HCEC 1CT (cell line): ENCODE measurements around the gene EXOC3L4.
A peak's percentile ranks its signal among the peaks of the same experiment; 100 is the strongest.

Experiments used
- DNase-seq: peaks from one replicate; pipeline ENCODE4 v3.0.0-alpha.2; 2017

The EXOC3L4 gene

DNA sequence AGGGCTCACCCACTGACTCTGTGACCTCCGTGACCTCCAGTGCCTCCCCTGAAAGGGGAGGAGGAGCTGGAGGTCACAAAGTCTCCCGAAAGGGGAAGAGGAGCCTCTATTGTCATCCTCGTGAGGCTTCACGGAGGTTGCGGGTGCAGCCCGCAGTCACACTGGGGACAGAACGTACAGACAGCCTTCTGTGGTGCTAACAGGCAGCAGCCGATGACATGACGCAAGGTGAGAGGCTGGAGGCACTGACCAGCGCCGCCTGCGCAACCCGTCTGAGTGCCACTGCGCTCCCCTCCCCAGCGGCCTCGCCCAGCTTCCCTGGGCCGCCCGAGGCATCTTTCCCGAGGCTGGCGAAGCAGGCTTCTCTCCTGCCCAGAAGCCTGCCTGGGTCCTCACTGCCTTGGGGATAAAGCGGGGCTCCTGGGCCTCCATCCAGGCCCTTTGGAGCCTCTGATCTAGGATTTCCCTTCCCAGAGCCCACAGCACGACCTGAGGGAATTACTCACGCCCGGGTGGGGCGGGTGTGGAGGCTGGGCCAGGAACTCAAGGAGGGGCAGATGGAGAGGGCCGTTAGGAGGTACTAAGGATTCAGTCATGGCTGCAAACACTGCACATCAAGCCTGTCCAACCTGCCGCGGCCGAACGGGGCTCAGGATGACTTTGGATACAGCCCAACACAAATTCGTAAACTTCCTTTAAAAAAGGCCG is 22.8 kb upstream of the EXOC3L4 start:
- no peak for DNase-seq

DNA sequence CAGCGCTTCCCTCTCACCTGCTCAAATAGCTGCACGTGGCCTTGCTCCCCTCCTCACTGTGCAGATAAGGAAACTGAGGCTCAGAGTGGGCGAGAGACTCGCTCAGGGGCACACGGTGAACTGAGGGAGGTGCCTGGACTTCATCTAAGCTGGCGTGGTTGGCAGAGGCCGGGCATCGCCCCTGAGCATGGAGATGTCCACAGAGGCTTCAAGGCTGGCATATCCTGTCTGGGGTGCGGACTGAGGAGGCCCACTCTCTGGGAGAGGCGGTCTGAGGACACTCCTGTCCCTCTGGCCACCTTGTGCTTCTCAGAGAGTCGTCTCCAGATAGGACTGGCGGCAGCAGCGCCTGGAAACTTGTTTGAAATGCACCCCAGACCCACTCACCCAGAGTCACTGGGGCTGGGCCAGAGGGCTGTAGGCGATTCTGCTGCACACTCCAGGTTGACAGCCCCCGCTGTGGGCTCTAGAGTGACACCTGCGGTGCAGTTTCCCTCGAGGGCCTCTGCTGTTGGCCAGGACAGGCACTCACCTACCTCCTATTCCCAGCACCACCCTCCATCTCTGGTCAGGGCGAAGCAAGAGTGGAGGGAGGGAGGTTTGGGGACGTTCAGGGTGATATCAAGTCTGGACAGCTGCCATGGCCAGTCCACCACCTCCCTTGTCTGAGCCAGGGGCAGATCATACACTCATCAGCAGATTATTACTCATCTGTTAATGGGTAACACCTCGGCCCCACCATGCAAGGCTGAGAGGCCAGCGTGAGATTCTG is 21.7 kb upstream of the EXOC3L4 start:
- DNase-seq, result no peak

DNA sequence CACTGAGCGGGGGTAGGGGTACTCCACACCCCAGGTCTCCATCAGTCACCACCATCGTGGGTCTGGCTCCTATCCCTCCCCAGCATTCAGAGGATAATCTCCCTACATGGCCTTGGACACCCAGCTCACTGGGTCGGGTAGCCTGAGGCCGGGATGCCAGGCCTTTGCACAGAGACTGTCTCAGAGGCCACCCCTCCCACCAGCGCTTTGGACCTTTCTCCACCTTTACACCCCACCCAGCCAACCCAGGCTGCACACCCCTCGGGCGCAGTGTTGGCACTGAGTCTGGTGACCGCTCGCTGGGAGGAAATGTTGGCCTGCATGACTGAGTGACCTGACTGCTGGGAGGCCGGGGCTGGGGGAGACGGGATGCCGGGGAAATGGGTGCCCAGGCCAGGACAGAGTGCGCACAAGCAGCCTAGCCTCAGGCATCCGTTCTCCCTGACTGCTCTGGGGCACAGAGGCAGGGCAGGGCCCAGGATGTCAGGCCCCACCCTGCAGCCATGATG is 21.1 kb upstream of the EXOC3L4 start:
- DNase-seq, result no peak

DNA sequence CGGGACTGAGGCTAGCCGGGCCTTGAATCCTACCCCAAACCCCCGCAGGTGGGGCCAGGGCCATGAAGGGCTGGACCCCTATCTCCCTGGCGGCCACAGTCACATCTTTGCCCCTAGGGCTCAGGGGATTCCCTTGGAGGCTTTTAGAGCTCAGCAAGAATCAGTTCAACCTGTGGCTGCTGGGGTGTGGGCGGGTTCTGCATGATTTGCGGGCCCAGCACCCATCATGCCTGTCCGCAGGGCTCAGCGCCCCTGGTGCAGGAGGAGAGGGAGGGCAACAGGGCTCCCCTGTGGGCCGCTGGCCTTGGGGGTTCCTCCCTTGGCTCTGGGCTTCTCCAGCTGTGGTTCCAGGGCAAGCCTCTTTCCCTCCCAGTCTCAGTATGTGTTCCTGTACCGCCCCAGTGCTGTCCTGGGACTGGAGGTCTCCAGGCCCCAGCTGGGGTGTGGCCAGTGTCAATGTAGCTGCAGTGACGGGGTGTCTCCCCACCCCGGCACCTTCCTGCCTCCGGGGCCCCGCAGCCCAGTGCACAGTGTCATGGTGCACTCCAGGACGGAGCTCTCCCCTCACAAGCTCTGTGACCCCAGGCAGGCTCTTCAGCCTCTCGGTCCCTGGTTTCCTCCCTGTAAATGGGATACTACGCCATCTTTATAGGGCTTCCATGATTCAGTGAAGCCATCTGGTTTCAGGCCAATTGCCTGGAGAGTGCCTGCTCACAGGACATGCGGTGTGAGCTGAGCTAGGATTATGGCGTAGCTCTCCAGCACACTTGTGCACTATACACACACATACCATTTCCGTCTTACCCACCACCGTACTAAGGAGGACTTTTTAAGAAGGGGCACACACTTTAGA is 20.4 kb upstream of the EXOC3L4 start:
- no peak for DNase-seq

DNA sequence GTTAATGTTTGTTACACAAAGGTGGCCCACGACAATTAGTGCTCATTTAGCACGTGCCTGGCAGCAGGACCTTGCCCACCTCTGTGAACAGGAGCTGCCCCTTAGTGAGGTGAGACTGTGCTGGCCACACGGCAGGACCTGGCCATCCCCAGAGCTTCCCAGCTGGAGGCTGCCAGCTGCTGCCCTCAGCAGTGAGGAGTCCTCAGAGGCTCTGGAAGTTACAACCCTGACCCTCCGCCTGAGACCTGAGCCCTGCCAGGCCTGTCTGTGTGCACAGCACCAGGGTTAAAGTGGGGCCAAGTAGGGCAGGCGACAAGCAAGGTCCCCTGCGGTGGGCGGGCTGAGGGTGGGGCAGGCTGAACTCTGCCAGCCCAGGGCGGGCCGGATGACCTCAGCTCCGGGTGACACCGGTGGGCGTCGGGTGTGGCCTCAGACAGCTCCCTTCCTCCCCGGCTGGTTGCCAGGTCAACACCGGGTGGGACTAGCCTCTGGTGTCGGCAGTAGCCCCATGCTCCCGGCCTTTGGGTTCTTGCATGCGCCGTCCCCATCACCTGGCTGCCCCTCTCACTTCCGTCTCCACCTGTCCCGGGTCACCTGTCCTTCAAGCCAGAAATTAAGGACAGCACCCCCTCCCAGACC is 19.7 kb upstream of the EXOC3L4 start:
- no peak for DNase-seq

DNA sequence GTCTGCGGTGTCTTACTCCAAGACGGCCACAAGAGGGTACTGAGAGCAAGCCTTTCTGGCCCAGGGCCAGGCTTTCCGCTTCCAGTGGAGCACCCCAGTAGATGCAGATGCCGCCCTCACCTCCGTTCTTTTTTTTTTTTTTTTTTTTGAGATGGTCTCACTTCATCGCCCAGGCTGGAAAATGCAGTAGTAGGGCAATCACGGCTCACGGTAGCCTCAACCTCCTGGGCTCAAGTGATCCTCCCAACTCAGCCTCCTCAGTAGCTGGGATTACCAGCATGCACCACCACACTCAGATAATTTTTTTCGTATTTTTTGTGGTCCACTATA is 16.1 kb upstream of the EXOC3L4 start:
- peak; percentile 73 for DNase-seq

DNA sequence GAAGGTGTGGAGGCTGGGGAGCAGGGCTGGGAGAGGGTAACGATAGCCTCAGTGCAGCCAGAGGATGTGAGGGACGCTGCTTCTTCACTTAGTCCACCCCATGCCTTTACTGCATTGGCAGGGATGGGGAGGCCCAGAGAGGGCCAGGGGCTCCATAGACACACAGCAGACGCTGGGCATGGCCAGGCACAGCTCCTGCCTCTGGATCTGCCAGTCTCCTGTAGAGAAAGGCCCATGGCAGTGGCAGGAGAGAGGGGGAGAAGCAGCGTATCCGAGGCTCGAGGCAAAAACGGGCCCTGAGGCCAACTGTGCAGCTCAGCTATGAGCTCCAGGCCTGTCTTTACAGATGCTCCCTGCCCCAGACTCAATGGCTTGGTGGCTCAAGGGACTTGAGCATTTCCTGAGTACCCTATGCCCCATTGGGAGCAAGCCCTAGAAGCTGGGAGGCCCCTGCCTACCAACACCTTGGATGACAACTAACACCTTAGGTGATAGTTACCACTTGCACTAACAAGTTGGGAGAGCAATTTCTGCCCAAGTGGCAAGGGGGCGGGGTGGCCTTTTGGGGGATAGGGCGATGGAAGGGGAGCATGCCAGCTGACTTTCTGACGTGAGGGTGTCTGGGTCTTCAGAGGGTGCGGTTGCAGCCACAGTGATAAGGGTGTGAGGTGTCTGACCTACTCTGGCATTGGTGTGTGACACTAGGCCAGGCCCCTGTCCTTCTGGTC is 15.5 kb upstream of the EXOC3L4 start:
- no peak for DNase-seq

DNA sequence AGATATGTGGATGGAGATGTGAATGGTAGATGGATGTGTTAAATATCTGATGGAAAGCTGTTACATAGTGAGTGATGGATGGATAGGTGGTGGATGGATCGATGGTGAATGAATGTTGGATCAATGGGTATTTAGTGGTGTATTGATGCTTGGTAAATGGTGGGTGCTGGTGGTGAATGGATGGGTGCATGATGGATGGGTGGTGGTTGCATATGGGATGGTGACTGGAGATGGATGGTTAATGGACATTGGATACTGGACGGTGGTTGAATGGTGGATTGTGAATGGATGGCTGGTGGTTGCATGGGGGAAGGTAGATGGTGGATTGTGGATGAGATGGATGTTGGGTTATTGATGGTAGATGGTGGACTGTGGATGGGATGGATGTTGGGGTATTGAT is 12.6 kb upstream of the EXOC3L4 start:
- DNase-seq, result no peak

DNA sequence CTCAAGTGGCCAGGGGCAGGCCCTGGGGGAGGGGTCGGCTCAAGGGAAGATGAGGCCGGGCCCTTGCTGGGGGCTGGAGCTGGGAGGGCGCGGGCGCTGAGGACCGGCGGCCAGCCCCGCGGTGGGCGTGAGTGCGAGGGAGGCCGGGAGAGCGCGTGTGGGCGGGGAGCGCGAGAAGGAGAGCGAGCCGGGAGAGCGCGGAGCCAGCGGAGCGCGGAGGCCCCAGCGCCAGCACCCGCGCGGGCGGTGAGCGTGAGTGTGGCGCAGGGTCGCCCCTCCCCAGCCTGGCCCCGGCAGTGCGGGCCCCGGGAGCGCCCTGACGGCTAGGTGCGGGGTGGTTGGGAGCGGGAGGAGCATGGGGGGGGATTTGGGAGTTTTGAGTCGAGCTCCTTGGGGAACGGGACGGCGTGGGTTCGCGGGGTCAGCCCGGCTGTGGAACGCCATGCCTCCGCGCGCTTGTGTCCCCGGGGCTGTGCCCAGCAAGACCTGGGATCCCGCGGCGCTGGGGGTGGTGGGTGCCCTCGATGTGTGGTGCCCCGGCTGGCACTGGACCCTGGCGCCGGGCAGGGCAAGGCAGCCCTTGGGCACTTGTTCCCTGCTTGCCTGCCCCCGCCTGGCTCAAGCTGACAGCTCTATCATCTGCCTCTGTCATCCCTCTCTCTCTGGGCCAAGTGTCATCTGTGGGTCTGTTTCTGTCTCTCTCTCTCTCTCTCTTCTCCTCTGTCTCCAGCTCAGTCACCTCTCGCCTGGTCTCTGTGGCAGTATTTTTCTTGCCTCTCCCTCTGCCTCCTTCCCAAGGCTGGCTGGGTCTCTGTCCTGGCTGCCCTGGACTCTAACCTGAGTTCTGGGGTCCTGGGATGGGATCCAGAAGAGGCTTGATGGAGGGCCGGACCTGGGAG is 10.3 kb upstream of the EXOC3L4 start, which contains the start of gene LBHD2:
Gene LBHD2 (plus strand): TSS at position 190 of the 899 bp plus-strand sequence. CDS start 1,803 bp downstream, outside the sequence.
- no peak for DNase-seq

DNA sequence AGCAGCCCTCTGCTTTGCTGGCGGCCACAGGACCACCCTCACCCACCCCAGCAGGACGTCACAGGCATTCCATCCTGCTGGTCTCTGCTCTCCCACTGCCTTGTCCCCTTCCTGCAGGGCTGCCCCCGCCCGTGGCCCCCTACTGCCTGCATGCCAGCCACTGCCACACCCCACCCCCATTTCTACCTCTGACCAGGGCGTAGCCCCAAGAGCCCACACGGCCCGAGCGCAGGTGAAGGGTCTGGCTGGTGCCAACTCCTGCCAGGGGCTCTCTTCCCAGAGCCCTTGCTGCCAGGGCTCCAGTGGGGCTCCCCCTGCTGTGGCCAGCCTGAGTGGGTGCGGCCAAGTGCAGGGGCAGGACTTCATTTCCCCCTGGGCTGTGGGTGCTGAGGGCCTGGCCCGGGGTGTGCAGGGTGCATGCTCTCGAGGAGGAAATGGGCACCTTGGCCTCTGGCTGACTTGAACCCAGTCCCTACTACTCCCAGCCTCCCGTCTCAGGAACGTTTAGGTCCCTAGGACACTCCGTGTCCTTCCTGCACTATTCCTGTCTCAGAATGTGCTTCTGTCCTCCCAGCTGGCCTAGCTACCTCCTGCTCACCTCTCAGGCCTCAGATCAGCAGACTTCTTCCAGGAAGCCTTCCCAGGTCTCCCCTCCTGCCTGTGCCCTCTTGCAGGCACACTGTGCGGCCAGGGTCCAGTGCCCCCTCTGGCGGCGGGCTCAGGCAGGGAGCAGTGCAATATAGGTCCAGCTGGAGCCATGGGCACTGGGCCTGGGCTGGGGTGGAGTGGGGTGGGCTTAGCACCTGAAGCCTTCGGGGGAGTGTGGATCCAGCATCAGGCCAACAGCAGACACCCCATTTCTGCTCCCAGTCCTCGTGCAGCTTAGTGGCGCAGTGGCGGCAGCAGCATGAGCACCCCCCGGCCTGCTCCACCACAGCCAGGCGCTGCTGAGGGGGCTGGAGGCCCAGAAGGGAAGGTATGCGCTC is 9.1 kb upstream of the EXOC3L4 start:
- no peak for DNase-seq

DNA sequence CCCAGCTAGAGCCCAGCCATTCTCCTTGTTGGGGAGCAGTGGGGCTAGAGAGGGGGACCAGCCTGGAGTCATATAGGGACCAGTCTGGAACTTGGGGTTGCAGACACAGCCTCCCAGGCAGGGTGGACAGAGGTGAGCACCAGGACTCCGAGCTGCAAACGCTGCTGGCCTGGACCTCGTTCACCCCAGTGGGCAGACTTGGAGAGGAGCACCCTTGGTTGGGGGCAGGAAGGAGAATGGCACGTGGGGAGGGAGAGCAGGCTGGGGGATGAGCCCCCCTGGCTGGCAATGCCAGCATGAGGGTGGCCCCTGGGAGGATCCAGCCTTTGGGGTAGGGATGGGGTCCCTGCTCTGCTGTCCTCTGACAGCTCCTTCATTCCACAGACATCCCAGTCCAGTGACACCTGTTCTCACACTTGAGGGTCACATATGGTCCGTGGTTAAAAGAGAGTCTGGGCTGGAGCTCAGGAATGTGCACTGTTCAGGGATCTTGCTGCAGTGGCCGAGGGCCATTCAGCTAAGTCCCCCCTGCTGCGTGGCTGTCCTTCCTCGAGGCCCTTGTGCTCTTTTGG is 7.7 kb upstream of the EXOC3L4 start:
- no peak for DNase-seq

DNA sequence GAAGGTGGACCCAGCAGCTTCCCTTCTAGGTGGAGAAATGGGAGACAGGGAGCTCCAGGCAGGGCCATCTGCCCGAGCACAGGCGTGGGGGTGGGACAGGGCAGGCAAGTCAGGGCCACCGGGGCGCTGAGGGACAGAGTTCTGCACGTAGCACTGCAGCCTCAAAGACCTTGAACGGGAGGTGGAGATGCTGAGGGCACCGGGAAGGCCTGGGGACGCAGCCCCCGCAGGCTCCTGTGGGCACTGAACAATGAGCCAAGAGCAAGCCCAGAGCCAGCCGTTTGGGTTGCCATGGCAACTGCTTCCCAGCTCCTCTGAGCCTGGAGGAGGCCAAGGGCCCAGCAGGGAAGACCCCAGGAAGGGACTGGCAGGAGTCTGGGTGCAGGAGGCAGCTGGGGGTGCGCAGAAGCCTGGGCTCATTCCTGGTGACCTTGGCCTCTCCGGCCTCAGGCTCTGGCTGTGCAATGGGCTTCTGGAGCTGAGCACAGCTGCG is 7.1 kb upstream of the EXOC3L4 start:
- no peak for DNase-seq

DNA sequence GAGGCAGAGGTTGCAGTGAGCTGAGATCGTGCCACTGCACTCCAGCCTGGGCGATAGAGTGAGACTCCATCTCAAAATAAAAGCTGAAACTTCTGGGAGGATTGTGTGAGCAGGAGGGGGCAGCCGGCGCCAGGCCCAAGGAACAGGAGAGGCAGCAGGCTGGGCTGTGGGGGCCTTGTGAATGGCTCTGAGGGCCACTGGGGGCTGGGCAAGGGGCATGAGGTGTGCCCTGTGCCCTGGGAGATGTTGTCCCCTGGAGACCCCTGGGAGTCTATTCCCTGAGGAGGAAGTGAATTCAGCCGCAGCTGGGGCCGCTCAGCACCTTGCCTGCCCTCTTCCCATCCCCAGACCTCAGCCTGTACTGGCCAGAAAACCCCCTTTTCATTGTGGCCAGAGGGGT is 5.6 kb upstream of the EXOC3L4 start:
- no peak for DNase-seq

DNA sequence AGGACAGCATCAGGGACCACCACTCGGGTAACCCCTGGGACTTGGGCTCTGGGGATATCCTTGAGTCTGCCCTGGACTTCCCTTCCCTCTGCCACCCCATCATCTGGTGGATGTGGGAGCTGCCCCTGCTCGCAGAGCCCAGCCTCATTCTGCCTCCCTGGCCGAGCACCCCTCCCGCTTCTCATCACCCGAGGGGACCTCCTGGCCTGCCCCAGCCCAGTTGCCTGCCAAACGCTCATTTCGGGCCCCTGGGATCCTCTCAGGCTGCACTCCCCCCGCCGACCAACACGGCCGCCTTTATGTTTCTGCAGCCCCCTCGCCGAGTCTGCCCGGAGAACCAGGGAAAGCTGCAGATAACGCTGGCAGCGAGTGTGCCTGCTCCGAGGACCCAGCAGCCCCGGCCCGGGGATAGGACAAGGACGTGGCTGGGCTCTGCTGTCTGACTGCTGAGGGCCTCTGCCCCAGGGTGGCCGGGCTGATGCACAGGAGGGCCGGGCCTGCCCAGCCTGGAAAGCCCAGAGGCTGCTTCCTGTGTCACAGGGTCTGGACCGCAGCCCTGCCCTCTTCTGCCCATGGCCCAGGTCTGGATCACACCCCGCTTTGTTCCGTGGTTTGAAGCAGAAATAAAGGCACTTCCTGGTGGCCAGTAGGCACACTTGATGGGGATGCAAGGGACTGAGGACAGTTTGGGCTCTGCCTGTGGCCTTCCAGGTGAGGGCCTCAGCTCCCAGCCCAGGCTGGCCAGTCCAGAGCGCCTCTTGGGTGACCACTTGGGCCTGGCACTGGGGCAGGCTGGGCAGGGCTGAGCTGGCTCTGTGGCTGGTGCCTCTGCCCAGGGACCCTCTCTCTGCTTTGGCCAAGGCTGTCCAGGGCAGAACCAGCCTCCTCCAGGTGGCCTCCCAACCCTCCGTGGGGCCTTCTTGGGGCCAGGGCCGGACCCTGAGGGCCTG is 4.9 kb upstream of the EXOC3L4 start:
- DNase-seq, result no peak

DNA sequence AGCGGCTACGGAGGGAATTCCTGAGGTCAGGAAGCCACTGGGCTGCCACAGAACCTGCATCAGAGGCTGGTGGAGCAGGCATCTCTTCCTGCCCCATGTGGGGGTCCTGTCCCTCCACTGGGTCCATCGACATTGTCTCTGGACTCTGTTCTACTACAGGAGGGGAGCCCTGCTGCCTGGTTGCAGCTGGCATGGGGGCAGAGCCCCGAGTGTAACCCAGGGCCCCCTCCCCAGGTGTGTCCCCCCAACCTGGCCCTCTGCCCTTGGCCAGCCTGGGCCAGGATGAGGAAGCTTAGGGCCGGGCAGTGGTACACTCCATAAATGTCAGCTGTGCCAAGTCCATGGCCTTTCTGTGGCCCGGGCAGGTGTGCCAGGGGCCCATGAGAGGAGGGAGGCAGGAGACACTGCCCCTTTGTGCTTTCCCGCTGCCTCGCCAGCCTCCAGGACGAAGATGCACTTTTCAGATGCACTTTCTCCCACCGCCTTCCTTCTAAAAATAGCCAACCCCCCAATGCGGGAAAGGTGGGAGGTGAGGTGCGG is 4.0 kb upstream of the EXOC3L4 start:
- no peak for DNase-seq

DNA sequence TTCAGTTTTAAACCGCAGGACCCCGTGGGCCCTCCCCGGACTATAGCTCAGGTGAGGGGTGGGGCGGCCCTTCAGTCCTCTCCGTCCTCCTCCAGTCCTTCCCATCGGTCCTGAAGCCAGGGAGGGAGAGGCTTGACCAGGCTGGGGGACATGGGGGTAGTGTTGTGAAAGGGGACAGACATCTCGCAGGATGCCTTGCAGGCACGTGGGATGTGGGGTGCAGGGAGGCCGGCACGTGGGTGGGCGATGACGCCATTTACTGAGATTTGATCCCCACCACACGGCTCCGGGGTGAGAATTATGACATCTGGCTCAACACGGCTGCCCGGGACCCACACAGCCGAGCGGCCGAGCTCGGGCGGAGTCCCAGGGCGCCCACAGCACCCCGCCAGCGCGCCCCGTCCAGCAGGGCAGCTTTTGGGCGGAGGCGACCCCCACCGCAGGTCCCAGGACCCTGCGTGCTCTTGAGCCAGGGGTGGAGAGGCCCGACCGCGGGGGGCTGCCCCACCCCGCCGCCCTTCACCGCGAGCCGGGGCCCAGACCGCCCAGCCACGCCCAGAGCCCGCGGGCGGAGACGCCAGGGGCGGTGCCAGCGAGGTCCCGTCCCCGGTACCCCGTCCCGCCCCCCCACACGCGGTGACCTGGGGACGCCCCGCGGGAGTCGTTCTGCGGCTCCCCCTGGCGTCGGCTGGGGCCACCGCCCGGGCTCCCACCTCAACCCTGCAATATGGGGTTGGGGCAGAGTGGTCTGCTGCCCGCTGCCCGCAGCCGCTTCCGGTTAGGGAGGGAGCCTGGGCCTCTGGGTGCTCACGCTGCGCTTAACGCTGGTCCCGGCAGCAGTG is 3.3 kb upstream of the EXOC3L4 start:
- DNase-seq, result no peak

DNA sequence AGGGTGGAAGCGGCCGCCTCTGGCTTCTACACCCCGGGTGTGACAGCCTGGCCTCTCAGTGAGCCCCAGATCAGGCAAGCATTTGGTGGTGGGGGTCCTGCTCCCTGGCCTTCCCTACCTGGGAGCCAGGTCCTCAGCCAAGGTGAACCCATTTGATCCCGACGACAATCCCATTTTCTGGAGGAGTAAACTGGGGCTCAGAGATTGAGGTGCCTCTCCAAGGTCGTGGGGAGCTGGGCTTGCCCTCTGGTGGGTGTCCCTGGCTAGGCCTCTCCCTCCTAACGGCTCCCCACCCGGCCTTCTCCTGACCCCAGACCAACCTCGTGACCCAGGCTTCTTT is 2.7 kb upstream of the EXOC3L4 start:
- DNase-seq, result no peak
